ENCODE results near the gene AK2.
"Not testable (repeated sequence)": the region's sequence is repeated elsewhere in the genome, so short reads cannot be mapped to it uniquely, and the experiment has no call there.

AK2 gene

GRCh38 chr1:33036526-33037503 is at the start of gene AK2:
Gene AK2 (minus strand): TSS chr1:33036883. CDS start chr1:33036828, 55 bp downstream.
- peak; percentile 99 for ATAC-seq

- ATAC-seq: peak in 1 of 2 donors; percentile 48
These were observed 49.7 kb upstream of the AK2 start for GRCh38 chr1:33086384-33086850.

- no peak for ATAC-seq
These were observed 48.6 kb upstream of the AK2 start for GRCh38 chr1:33085332-33085731.

- ATAC-seq: no peak
These were observed 46.0 kb upstream of the AK2 start for GRCh38 chr1:33082575-33083108.

- no peak for ATAC-seq
These were observed 45.0 kb upstream of the AK2 start for GRCh38 chr1:33081554-33082305.

GRCh38 chr1:33080885-33081553 is 44.3 kb upstream of the AK2 start, which contains the start of gene AZIN2:
Gene AZIN2 (plus strand): TSS chr1:33081153. CDS start chr1:33082250, 1,097 bp downstream.
- peak; percentile 100 for ATAC-seq

- ATAC-seq: no peak
These were observed 43.7 kb upstream of the AK2 start for GRCh38 chr1:33080373-33080772.

- no peak for ATAC-seq
These were observed 41.4 kb upstream of the AK2 start for GRCh38 chr1:33078030-33078591.

GRCh38 chr1:33074193-33074945 is 37.7 kb upstream of the AK2 start:
- ATAC-seq: no peak

GRCh38 chr1:33072707-33073106 is 36.0 kb upstream of the AK2 start:
- ATAC-seq: no peak

GRCh38 chr1:33070628-33071027 is 33.9 kb upstream of the AK2 start:
- ATAC-seq: no peak

- not testable (repeated sequence) for ATAC-seq
These were observed 31.4 kb upstream of the AK2 start for GRCh38 chr1:33068108-33068507.

- not testable (repeated sequence) for ATAC-seq
These were observed 29.8 kb upstream of the AK2 start for GRCh38 chr1:33066477-33066876.

GRCh38 chr1:33065301-33065700 is 28.6 kb upstream of the AK2 start:
- no peak for ATAC-seq

- ATAC-seq: not testable (repeated sequence)
These were observed 27.6 kb upstream of the AK2 start for GRCh38 chr1:33064284-33064683.

- ATAC-seq: no peak
These were observed 25.2 kb upstream of the AK2 start for GRCh38 chr1:33061834-33062233.

- no peak for ATAC-seq
These were observed 23.9 kb upstream of the AK2 start for GRCh38 chr1:33060579-33061083.

- ATAC-seq: no peak
These were observed 20.4 kb upstream of the AK2 start for GRCh38 chr1:33057095-33057494.

GRCh38 chr1:33056426-33056825 is 19.7 kb upstream of the AK2 start:
- no peak for ATAC-seq

- ATAC-seq: peak; percentile 25 to 62
These were observed 18.7 kb upstream of the AK2 start for GRCh38 chr1:33055210-33056008.

Measured in activated CD4-positive, CD25-positive, alpha-beta regulatory T cell treated with anti-CD3 and anti-CD28 coated beads, Interleukin-2, amount 50 U/mL, for 24 hours (primary cell).